HCT116 (cell line): ENCODE data around the gene MRPL39. TPM values are rescaled to one million over a fixed set of nuclear protein-coding genes. Genes with fewer than 3 reads are reported as not detected.

ENCODE experiments used
- ATAC-seq: fragments of 200-7000 bp; cut with Tn5 transposase; 2 replicates; pipeline ENCODE4 v1.9.1; 2020; ENCODE audit warnings: mild to moderate bottlenecking, moderate library complexity
- BruUV-seq: library from RNA; stranded (reverse); fragments of 400-500 nt; replicated peaks from 2 replicates; lab custom pipeline; 2021; lab: Mats Ljungman, UMichigan
- CTCF ChIA-PET: fragments of 300-600 bp; sonication (Branson Sonifier 250); formaldehyde crosslinking; loops from one replicate; lab custom pipeline; 2021; ENCODE audit warnings: antibody characterized with exemption; lab: Charles Lee
- POLR2A ChIA-PET: fragments of 300-600, 350-600 bp; sonication (Branson Sonifier 250); formaldehyde crosslinking; loops from one replicate; lab custom pipeline; 2021; ENCODE audit warnings: antibody characterized with exemption; lab: Charles Lee
- RAD21 ChIA-PET, 2 experiments: fragments of 300-600 bp; sonication (Branson Sonifier 250); formaldehyde crosslinking; loops; one replicate each; lab custom pipeline; 2023; ENCODE audit warnings: low total read pairs in 2 of 2; ENCODE audit not compliant: uncharacterized antibody in 2 of 2, unreplicated experiment in 2 of 2, low non-redundant PET in 1 of 2; lab: Charles Lee
- DNase-seq: peaks from one replicate; pipeline ENCODE4 v3.0.0-alpha.2; 2010; ENCODE audit warnings: low read depth, low spot score
- H2AFZ ChIP-seq: fragments of 200-600 bp; shearing (Covaris generic), sonication (generic); 2 replicates; pipeline ENCODE4 v1.6.1; 2017; ENCODE audit warnings: low read depth, mixed run types, mixed read lengths, antibody characterized with exemption, low read length; ENCODE audit not compliant: poor library complexity, severe bottlenecking
- H3K27ac ChIP-seq: 2 replicates; pipeline ENCODE4 v1.5.1; 2012; ENCODE audit warnings: low read depth, low read length
- H3K27me3 ChIP-seq: fragments of 200-600 bp; sonication (generic); 2 replicates; pipeline ENCODE4 v1.6.1; 2016; ENCODE audit warnings: mixed run types, low read length, mixed read lengths; ENCODE audit not compliant: insufficient read depth
- H3K36me3 ChIP-seq, 2 experiments: fragments of 200-500 bp in 1 of 2; fragments of 200-600 bp in 1 of 2; sonication (Bioruptor generic) in 1 of 2; sonication (generic) in 1 of 2; 2 replicates each; pipeline versions ENCODE4 v1.5.1 to v1.6.1; 2014 to 2016; ENCODE audit warnings: low read length in 2 of 2, inconsistent platforms in 1 of 2, mixed read lengths in 1 of 2, mixed run types in 1 of 2; ENCODE audit not compliant: insufficient read depth in 2 of 2, control insufficient read depth in 1 of 2
- H3K4me1 ChIP-seq, 2 experiments: fragments of 200-600 bp in 1 of 2; sonication (generic) in 1 of 2; 2 replicates each; pipeline versions ENCODE4 v1.5.1 to v1.6.1; 2012 to 2017; ENCODE audit warnings: low read length in 2 of 2, inconsistent platforms in 1 of 2, mild to moderate bottlenecking in 1 of 2, mixed read lengths in 1 of 2, mixed run types in 1 of 2, moderate library complexity in 1 of 2; ENCODE audit not compliant: insufficient read depth in 2 of 2, control insufficient read depth in 1 of 2
- H3K4me2 ChIP-seq: fragments of 200-600 bp; sonication (generic); 2 replicates; pipeline ENCODE4 v1.6.1; 2017; ENCODE audit warnings: mixed run types, low read length, mixed read lengths
- H3K4me3 ChIP-seq, 2 experiments: fragments of 200-600 bp in 1 of 2; sonication (generic) in 1 of 2; replicated peaks in 1 of 2; 2 replicates each; pipeline ENCODE4 v1.5.1; 2011 to 2016; ENCODE audit warnings: low read length in 2 of 2, control low read depth in 1 of 2, low read depth in 1 of 2, mild to moderate bottlenecking in 1 of 2, mixed read lengths in 1 of 2, mixed run types in 1 of 2
- H3K79me2 ChIP-seq: fragments of 200-600 bp; sonication (generic); 2 replicates; pipeline ENCODE4 v1.6.1; 2017; ENCODE audit warnings: mild to moderate bottlenecking, mixed run types, low read length, moderate library complexity, mixed read lengths; ENCODE audit not compliant: insufficient read depth
- H3K9ac ChIP-seq: fragments of 200-600 bp; sonication (generic); 2 replicates; pipeline ENCODE4 v1.6.1; 2016; ENCODE audit warnings: low read length, mixed read lengths
- H3K9me2 ChIP-seq: fragments of 200-600 bp; sonication (generic), shearing (Covaris generic); 2 replicates; pipeline ENCODE4 v1.6.1; 2017; ENCODE audit warnings: mixed run types, mild to moderate bottlenecking, moderate library complexity; ENCODE audit not compliant: insufficient read depth
- H3K9me3 ChIP-seq, 2 experiments: fragments of 200-500 bp in 1 of 2; fragments of 200-600 bp in 1 of 2; sonication (Bioruptor generic) in 1 of 2; sonication (generic) in 1 of 2; 2 replicates each; pipeline ENCODE4 v1.6.1; 2014 to 2017; ENCODE audit warnings: low read length in 2 of 2, mixed read lengths in 2 of 2, inconsistent platforms in 1 of 2, low read depth in 1 of 2, mild to moderate bottlenecking in 1 of 2, mixed run types in 1 of 2, moderate library complexity in 1 of 2; ENCODE audit not compliant: control insufficient read depth in 1 of 2, insufficient read depth in 1 of 2
- H4K20me1 ChIP-seq: fragments of 200-600 bp; sonication (generic), shearing (Covaris generic); 2 replicates; pipeline ENCODE4 v1.6.1; 2017; ENCODE audit warnings: mixed run types, mild to moderate bottlenecking, moderate library complexity; ENCODE audit not compliant: insufficient read depth
- CEBPB ChIP-seq: IDR thresholded peaks from 2 replicates; pipeline ENCODE4 v1.6.1; 2012; ENCODE audit warnings: low read depth
- ELF1 ChIP-seq: IDR thresholded peaks from 2 replicates; pipeline ENCODE4 v1.6.1; 2012; ENCODE audit warnings: low read depth, borderline replicate concordance
- EZH2 ChIP-seq: fragments of 200-600 bp; sonication (generic); IDR thresholded peaks from 2 replicates; pipeline ENCODE4 v1.6.1; 2017; ENCODE audit warnings: antibody characterized with exemption, mixed run types
- EZH2phosphoT487 ChIP-seq: fragments of 200-600 bp; IDR thresholded peaks from 2 replicates; pipeline ENCODE4 v1.6.1; 2018; ENCODE audit warnings: antibody characterized with exemption, borderline replicate concordance
- FOSL1 ChIP-seq: IDR thresholded peaks from 2 replicates; pipeline ENCODE4 v1.6.1; 2012; ENCODE audit warnings: low read depth
- RAD21 ChIP-seq: IDR thresholded peaks from 2 replicates; pipeline ENCODE4 v1.6.1; 2012; ENCODE audit warnings: low read depth, mild to moderate bottlenecking
- SIN3A ChIP-seq: IDR thresholded peaks from 2 replicates; pipeline ENCODE4 v1.6.1; 2012; ENCODE audit warnings: low read depth
- SP1 ChIP-seq: IDR thresholded peaks from 2 replicates; pipeline ENCODE4 v1.6.1; 2012; ENCODE audit warnings: low read depth
- TCF7L2 ChIP-seq: IDR thresholded peaks from 2 replicates; pipeline ENCODE4 v1.7.0; 2011; ENCODE audit warnings: borderline replicate concordance, inconsistent platforms; ENCODE audit not compliant: insufficient read depth, insufficient read length; ENCODE audit errors: extremely low read depth
- intact Hi-C: fragments of 100-400 bp; cut with micrococcal nuclease; formaldehyde crosslinking; loops from 2 replicates; pipeline ENCODE4 v1.10.0; 2022
- total RNA-seq: library from RNA; stranded (reverse); gene quantifications from one replicate; pipeline ENCODE4 v1.2.1, GENCODE V29; 2021; ENCODE audit not compliant: unreplicated experiment
- TF ChIP-seq, protein P1 (sequence below): IDR thresholded peaks from 2 replicates; pipeline ENCODE4 v1.6.1; 2012
- TF ChIP-seq, protein P2 (sequence below): IDR thresholded peaks from 2 replicates; pipeline ENCODE4 v1.6.1; 2011; ENCODE audit warnings: mild to moderate bottlenecking, low read length, moderate library complexity; ENCODE audit not compliant: insufficient replicate concordance; ENCODE audit errors: extremely low read depth

Gene MRPL39
- total RNA-seq, 1 experiment from 2014 or later: 41.1 TPM

DNA sequence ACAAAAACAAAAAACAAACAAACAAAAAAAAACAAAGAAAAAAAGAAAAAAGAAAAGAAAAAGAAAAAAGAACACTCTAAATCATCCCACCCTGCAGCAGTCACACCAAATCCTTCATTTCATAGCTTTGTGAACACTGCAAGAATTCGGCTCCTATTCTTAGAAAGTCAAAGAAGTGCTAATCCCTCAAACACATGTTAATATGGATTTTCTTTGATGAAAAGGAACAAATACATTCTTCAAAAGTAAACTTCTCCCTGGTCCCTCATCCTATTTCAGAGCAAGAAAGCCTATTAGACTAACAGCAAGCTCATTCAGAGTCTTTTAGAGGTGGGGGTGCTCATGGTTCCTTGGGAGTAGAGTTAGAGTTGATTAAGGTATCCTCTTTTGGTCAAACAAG, 7.2 kb upstream of the MRPL39 start:
- ATAC-seq (no peak), DNase-seq (no peak)
- no peaks in the 10 kb centered on the region for H3K4me1 ChIP-seq
- H3K36me3 ChIP-seq: no peaks in the 10 kb centered on the region
- H3K79me2 ChIP-seq: no peaks in the 10 kb centered on the region
- H4K20me1 ChIP-seq: no peaks in the 10 kb centered on the region
- intact Hi-C loops: no loop called here
- CTCF ChIA-PET: no interaction called here
- no peaks in the 10 kb centered on the region for H3K27me3 ChIP-seq
- H2AFZ ChIP-seq: no peak overlapping the region
- no peak overlapping the region for H3K27ac ChIP-seq
- RAD21 ChIA-PET: no interaction called here
- no TSS peak for BruUV-seq
- POLR2A ChIA-PET: interaction anchor here (0.5 kb wide), 1 partner anchor 488 kb away, joined by 3 read pairs; no protein-coding TSS in a partner anchor
- no peak overlapping the region for H3K4me2 ChIP-seq
- H3K9me2 ChIP-seq: no peaks in the 10 kb centered on the region
- no peak overlapping the region for H3K9ac ChIP-seq
- H3K4me3 ChIP-seq: no peak overlapping the region
- TF ChIP-seq, protein P1, sequence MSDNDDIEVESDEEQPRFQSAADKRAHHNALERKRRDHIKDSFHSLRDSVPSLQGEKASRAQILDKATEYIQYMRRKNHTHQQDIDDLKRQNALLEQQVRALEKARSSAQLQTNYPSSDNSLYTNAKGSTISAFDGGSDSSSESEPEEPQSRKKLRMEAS: no peak
- no peak for TF ChIP-seq EZH2
- TF ChIP-seq EZH2phosphoT487: no peak
- TF ChIP-seq ELF1: no peak
- no peak for TF ChIP-seq TCF7L2
- no peak for TF ChIP-seq CEBPB
- no peak for TF ChIP-seq SIN3A
- TF ChIP-seq, protein P2, sequence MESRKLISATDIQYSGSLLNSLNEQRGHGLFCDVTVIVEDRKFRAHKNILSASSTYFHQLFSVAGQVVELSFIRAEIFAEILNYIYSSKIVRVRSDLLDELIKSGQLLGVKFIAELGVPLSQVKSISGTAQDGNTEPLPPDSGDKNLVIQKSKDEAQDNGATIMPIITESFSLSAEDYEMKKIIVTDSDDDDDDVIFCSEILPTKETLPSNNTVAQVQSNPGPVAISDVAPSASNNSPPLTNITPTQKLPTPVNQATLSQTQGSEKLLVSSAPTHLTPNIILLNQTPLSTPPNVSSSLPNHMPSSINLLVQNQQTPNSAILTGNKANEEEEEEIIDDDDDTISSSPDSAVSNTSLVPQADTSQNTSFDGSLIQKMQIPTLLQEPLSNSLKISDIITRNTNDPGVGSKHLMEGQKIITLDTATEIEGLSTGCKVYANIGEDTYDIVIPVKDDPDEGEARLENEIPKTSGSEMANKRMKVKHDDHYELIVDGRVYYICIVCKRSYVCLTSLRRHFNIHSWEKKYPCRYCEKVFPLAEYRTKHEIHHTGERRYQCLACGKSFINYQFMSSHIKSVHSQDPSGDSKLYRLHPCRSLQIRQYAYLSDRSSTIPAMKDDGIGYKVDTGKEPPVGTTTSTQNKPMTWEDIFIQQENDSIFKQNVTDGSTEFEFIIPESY: no peak
- TF ChIP-seq SP1: no peak
- TF ChIP-seq FOSL1: no peak
- TF ChIP-seq RAD21: no peak
- no peaks in the 10 kb centered on the region for H3K9me3 ChIP-seq
